Activated CD8-positive, alpha-beta memory T cell treated with anti-CD3 and anti-CD28 coated beads, Interleukin-2, amount 50 U/mL, for 1 hour (primary cell): ENCODE measurements around the gene STARD8.
"Not testable (repeated sequence)": the region's sequence is repeated elsewhere in the genome, so short reads cannot be mapped to it uniquely, and the experiment has no call there.

Source experiments
- DNase-seq: peaks from one replicate; pipeline ENCODE4 v3.0.0-alpha.2; 2020; ENCODE audit errors: extremely low read depth

The STARD8 gene

GRCh38 chrX:68656473-68656872 is 9.0 kb downstream of the STARD8 start:
- DNase-seq = not testable (repeated sequence)

GRCh38 chrX:68658530-68658929 is 11.1 kb downstream of the STARD8 start:
- no peak for DNase-seq

- no peak for DNase-seq
Measured at GRCh38 chrX:68659385-68659784, 11.9 kb downstream of the STARD8 start.

GRCh38 chrX:68659786-68660185 is 12.3 kb downstream of the STARD8 start:
- DNase-seq = no peak

GRCh38 chrX:68660746-68661145 is 13.3 kb downstream of the STARD8 start:
- no peak for DNase-seq

GRCh38 chrX:68665502-68665901 is 18.0 kb downstream of the STARD8 start:
- no peak for DNase-seq

GRCh38 chrX:68666580-68666979 is 19.1 kb downstream of the STARD8 start:
- DNase-seq = no peak

GRCh38 chrX:68669094-68669860 is 21.8 kb downstream of the STARD8 start:
- DNase-seq = no peak

GRCh38 chrX:68669871-68670270 is 22.4 kb downstream of the STARD8 start:
- DNase-seq = no peak

- no peak for DNase-seq
Measured at GRCh38 chrX:68671221-68671620, 23.8 kb downstream of the STARD8 start.

- no peak for DNase-seq
Measured at GRCh38 chrX:68672581-68673318, 25.3 kb downstream of the STARD8 start.

- DNase-seq = no peak
Measured at GRCh38 chrX:68675571-68675970, 28.1 kb downstream of the STARD8 start.

- DNase-seq = no peak
Measured at GRCh38 chrX:68676335-68676734, 28.9 kb downstream of the STARD8 start.

GRCh38 chrX:68677998-68678397 is 30.5 kb downstream of the STARD8 start:
- no peak for DNase-seq

- no peak for DNase-seq
Measured at GRCh38 chrX:68681443-68681941, 34.0 kb downstream of the STARD8 start.

- DNase-seq = no peak
Measured at GRCh38 chrX:68682790-68683189, 35.3 kb downstream of the STARD8 start.

GRCh38 chrX:68683580-68683979 is 36.1 kb downstream of the STARD8 start:
- no peak for DNase-seq

GRCh38 chrX:68684291-68684918 is 36.9 kb downstream of the STARD8 start:
- no peak for DNase-seq

- DNase-seq = no peak
Measured at GRCh38 chrX:68684919-68685304, 37.4 kb downstream of the STARD8 start.

- DNase-seq = no peak
Measured at GRCh38 chrX:68685685-68686084, 38.2 kb downstream of the STARD8 start.

- DNase-seq = no peak
Measured at GRCh38 chrX:68686097-68686977, 38.9 kb downstream of the STARD8 start.

- not testable (repeated sequence) for DNase-seq
Measured at GRCh38 chrX:68688931-68689330, 41.5 kb downstream of the STARD8 start.
